CD4-positive, alpha-beta memory T cell (primary cell): Measurements from ENCODE around the gene EPGN. TPM values are rescaled to one million over a fixed set of nuclear protein-coding genes. Genes with fewer than 3 reads are reported as not detected.

Experiments used
- CTCF ChIA-PET: fragments of 350-600 bp; sonication (Branson Sonifier 250); formaldehyde crosslinking; loops from one replicate; lab custom pipeline; 2021; ENCODE audit warnings: inconsistent platforms; ENCODE audit not compliant: partially characterized antibody; lab: Charles Lee
- POLR2A ChIA-PET: fragments of 350-600 bp; sonication (Branson Sonifier 250); formaldehyde crosslinking; loops from one replicate; lab custom pipeline; 2021; ENCODE audit not compliant: partially characterized antibody; lab: Charles Lee
- DNase-seq, 5 donors: peaks; one replicate each; pipeline versions ENCODE4 v3.0.0 to v3.0.0-alpha.2; 2020 to 2022; ENCODE audit warnings: mixed read lengths in 1 of 5
- H3K27ac ChIP-seq: one replicate; pipeline ENCODE4 v1.7.0; 2013; ENCODE audit warnings: low read depth, low read length
- H3K27me3 ChIP-seq: 2 replicates; pipeline ENCODE4 v1.7.0; 2013; ENCODE audit warnings: mild to moderate bottlenecking, low read length, moderate library complexity; ENCODE audit not compliant: insufficient read depth
- H3K36me3 ChIP-seq: 2 replicates; pipeline ENCODE4 v1.7.0; 2013; ENCODE audit warnings: mild to moderate bottlenecking, low read length, moderate library complexity; ENCODE audit not compliant: insufficient read depth
- H3K4me1 ChIP-seq: 2 replicates; pipeline ENCODE4 v1.7.0; 2013; ENCODE audit warnings: mild to moderate bottlenecking, low read length, moderate library complexity; ENCODE audit not compliant: insufficient read depth
- H3K4me3 ChIP-seq, 2 donors: one replicate each; pipeline ENCODE4 v1.7.0; 2013; ENCODE audit warnings: low read length in 2 of 2, mild to moderate bottlenecking in 1 of 2
- H3K9me3 ChIP-seq, 2 donors: one replicate each; pipeline ENCODE4 v1.7.0; 2013; ENCODE audit warnings: low read length in 2 of 2, control low read depth in 1 of 2; ENCODE audit not compliant: control insufficient read depth in 1 of 2
- H3K27ac Mint-ChIP-seq, 7 donors: one replicate each; pipeline ENCODE4 v1.8.0; 2020 to 2021; ENCODE audit warnings: mixed read lengths in 7 of 7, mild to moderate bottlenecking in 6 of 7, inconsistent platforms in 3 of 7, moderate library complexity in 3 of 7
- H3K27me3 Mint-ChIP-seq, 2 donors: one replicate each; pipeline ENCODE4 v1.8.0; 2020 to 2021; ENCODE audit warnings: mixed read lengths in 2 of 2
- H3K36me3 Mint-ChIP-seq, 2 donors: one replicate each; pipeline ENCODE4 v1.8.0; 2020 to 2021; ENCODE audit warnings: mixed read lengths in 2 of 2, inconsistent platforms in 1 of 2, mild to moderate bottlenecking in 1 of 2
- H3K4me1 Mint-ChIP-seq, 4 donors: one replicate each; pipeline ENCODE4 v1.8.0; 2020 to 2021; ENCODE audit warnings: mixed read lengths in 4 of 4, mild to moderate bottlenecking in 1 of 4
- H3K4me3 Mint-ChIP-seq, 8 donors: one replicate each; pipeline ENCODE4 v1.8.0; 2020 to 2021; ENCODE audit warnings: mixed read lengths in 8 of 8, mild to moderate bottlenecking in 7 of 8, moderate library complexity in 6 of 8, inconsistent platforms in 3 of 8
- H3K9me3 Mint-ChIP-seq, 8 donors: one replicate each; pipeline ENCODE4 v1.8.0; 2020 to 2021; ENCODE audit warnings: mixed read lengths in 8 of 8, mild to moderate bottlenecking in 5 of 8, inconsistent platforms in 3 of 8, moderate library complexity in 1 of 8
- intact Hi-C: fragments of 100-400 bp; cut with micrococcal nuclease; formaldehyde crosslinking; loops from one replicate; pipeline ENCODE4 v1.15.1; 2023
- polyA plus RNA-seq, 2 donors: library from polyadenylated mRNA; unstranded; fragments of 300-500 nt; fragmentation: Illumina TruSeq; gene quantifications; one replicate each; pipeline ENCODE4 v1.2.3, GENCODE V29; 2021
- total RNA-seq, 2 experiments: library from RNA; stranded (reverse); gene quantifications; one replicate each; pipeline ENCODE4 v1.2.3, GENCODE V29; 2021

EPGN gene
- total and polyA plus RNA-seq, 4 experiments from 2014 or later: 0.96 TPM; not detected in 3

DNA sequence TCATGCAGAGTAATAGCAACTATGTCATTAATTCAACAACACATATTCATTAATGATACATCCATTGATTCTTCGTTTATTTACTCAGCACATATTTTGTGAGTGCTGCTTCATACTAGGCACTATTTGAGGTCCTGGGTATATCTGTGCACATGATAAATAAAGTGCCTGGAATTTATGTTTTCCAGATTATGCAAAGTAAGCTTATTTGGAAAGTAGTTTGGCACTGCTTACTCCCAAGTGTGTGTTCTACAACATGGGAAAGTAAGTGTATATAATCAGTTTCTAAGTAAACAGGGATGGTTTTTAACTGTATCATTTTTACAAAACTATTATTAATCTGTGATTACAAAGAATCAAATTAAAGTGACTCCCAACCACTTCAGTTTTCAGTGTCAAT lies 16.8 kb upstream of the EPGN start:
- peaks cover 0 to 3% (median under 1%) of the 10 kb centered on the region in 8 donors for H3K9me3 Mint-ChIP-seq
- intact Hi-C loops: no loop called here
- no peak for DNase-seq
- H3K4me1 Mint-ChIP-seq: no peaks in the 10 kb centered on the region
- Histone ChIP-seq H3K36me3 (no peaks in the 10 kb centered on the region), H3K4me3 (no peak overlapping the region), H3K27ac (no peak overlapping the region), H3K9me3 (no peaks in the 10 kb centered on the region), H3K4me1 (no peaks in the 10 kb centered on the region), H3K27me3 (no peaks in the 10 kb centered on the region)
- no peak overlapping the region for H3K4me3 Mint-ChIP-seq
- ChIA-PET CTCF (interaction anchor here (1.6 kb wide), 1 partner anchor 63 kb away, joined by 5 read pairs; no protein-coding TSS in a partner anchor), POLR2A (no interaction called here)
- no peaks in the 10 kb centered on the region for H3K36me3 Mint-ChIP-seq
- no peaks in the 10 kb centered on the region for H3K27me3 Mint-ChIP-seq
- no peak overlapping the region for H3K27ac Mint-ChIP-seq

DNA sequence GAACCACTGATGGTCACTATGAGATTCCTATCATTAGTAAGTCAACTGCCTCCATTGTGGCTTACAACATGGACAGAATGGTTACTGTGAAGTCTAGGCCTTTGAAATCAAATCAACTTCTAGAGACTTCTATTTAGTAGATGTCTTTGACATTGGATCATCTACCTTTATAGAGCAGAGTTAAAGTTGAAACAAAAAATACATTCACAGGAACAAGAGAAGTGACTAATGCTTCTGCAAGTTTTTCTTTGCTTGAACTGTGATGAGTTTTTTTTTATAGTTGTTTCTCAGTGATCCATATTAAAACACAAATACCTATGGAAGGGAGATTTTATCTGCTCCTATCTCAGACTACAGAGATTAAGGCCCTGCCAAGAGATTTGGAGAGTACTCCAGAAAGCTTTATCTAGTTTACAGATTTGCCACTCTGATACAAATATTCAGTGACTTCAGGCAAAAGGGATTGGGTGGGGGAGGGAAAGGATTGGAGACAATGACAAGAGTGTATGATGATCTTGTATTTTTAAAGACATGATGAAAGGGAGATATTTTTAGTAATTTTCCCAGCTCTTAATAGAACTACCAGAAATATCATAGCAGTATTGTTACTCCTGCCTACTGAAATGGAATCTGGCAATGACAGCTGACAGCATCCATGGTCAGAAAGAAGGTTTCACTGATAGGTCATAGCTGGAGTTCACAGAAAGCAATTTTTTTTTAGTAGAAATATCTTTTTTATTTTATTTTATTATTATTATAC lies 16.0 kb upstream of the EPGN start:
- intact Hi-C loops: no loop called here
- Mint-ChIP-seq H3K36me3 (no peaks in the 10 kb centered on the region), H3K27ac (no peak overlapping the region), H3K4me3 (no peak overlapping the region), H3K4me1 (no peaks in the 10 kb centered on the region), H3K9me3 (peaks cover 0 to 3% (median under 1%) of the 10 kb centered on the region in 8 donors), H3K27me3 (no peaks in the 10 kb centered on the region)
- Histone ChIP-seq H3K9me3 (no peaks in the 10 kb centered on the region), H3K36me3 (no peaks in the 10 kb centered on the region), H3K4me3 (no peak overlapping the region), H3K27me3 (no peaks in the 10 kb centered on the region), H3K27ac (no peak overlapping the region), H3K4me1 (no peaks in the 10 kb centered on the region)
- POLR2A ChIA-PET: no interaction called here
- no peak for DNase-seq
- CTCF ChIA-PET: interaction anchor here (1.6 kb wide), 1 partner anchor 64 kb away, joined by 5 read pairs; no protein-coding TSS in a partner anchor

DNA sequence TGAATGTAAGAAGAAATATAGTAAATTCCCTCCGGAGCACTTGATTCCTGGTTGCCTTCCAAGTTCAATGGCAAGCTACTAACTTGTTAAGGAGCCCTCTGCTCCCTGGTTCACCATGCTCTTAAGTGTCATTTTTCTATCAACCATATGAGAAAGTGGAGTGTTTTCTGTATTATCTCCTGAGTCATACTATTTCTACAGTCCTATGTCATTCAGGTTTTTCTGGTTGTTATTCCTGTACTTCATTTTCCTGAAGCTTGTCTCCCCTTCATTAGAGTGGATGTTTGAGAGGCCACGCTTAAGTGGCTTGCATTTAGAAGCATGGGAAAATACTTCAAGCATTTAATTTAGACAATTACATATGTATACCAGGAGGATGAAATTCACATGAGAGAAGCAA lies 14.7 kb upstream of the EPGN start:
- no peaks in the 10 kb centered on the region for H3K4me1 Mint-ChIP-seq
- H3K27me3 Mint-ChIP-seq: no peaks in the 10 kb centered on the region
- no peaks in the 10 kb centered on the region for H3K36me3 ChIP-seq
- no peak for DNase-seq
- intact Hi-C loops: no loop called here
- H3K4me1 ChIP-seq: no peaks in the 10 kb centered on the region
- H3K27me3 ChIP-seq: no peaks in the 10 kb centered on the region
- ChIA-PET POLR2A (no interaction called here), CTCF (no interaction called here)
- H3K36me3 Mint-ChIP-seq: no peaks in the 10 kb centered on the region
- H3K9me3 Mint-ChIP-seq: peaks cover 0 to 3% (median under 1%) of the 10 kb centered on the region in 8 donors
- H3K9me3 ChIP-seq: no peaks in the 10 kb centered on the region
- no peak overlapping the region for H3K27ac Mint-ChIP-seq
- no peak overlapping the region for H3K4me3 Mint-ChIP-seq
- no peak overlapping the region for H3K27ac ChIP-seq
- H3K4me3 ChIP-seq: no peak overlapping the region

DNA sequence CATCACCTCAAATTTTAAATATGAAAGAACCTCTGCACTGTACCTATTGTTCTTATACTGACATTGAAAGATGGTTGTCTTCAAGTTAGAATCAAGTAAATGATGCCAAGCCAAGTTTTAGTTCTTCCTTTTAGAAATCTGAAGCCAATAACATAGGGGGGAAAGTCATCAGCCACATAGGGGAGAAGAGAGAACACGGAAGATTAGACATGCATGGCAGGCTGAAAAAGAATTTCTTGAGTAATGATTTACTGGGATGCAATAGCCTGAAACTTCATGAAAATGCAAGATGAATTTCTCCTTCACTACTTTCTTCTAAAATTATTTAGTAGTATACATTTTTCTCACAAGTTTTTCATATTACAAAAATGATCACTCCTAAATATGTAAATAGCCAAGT lies 13.6 kb upstream of the EPGN start:
- ChIA-PET CTCF (no interaction called here), POLR2A (no interaction called here)
- H3K4me3 ChIP-seq: no peak overlapping the region
- no peak for DNase-seq
- Mint-ChIP-seq H3K36me3 (no peaks in the 10 kb centered on the region), H3K9me3 (peaks cover 0 to 3% (median under 1%) of the 10 kb centered on the region in 8 donors), H3K27me3 (no peaks in the 10 kb centered on the region), H3K27ac (no peak overlapping the region), H3K4me1 (no peaks in the 10 kb centered on the region), H3K4me3 (no peak overlapping the region)
- no peaks in the 10 kb centered on the region for H3K9me3 ChIP-seq
- H3K4me1 ChIP-seq: no peaks in the 10 kb centered on the region
- no peak overlapping the region for H3K27ac ChIP-seq
- intact Hi-C loops: no loop called here
- H3K36me3 ChIP-seq: no peaks in the 10 kb centered on the region
- H3K27me3 ChIP-seq: no peaks in the 10 kb centered on the region

DNA sequence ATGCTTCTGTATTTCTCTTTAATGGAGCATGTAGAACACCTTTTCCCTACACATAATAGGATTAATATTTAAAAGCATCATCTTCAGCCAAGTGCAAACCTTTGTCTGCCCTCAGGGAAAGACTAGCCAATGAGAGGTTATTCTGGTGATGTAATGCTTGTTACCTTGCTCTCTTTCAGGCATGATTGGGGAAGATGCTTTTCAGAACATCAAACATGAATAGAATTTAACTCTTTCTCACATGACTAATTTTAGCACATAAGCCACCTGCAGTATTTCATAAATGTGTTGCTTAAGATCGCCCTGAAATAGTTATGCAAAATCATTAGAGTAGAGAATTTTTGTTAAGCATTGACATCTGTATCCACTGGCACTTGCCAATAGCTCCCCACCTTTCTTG lies 10.7 kb upstream of the EPGN start:
- POLR2A ChIA-PET: no interaction called here
- CTCF ChIA-PET: no interaction called here
- Histone ChIP-seq H3K4me1 (no peaks in the 10 kb centered on the region), H3K27me3 (no peaks in the 10 kb centered on the region), H3K4me3 (no peak overlapping the region), H3K9me3 (no peaks in the 10 kb centered on the region), H3K36me3 (no peaks in the 10 kb centered on the region), H3K27ac (no peak overlapping the region)
- Mint-ChIP-seq H3K4me3 (no peak overlapping the region), H3K27me3 (no peaks in the 10 kb centered on the region), H3K36me3 (no peaks in the 10 kb centered on the region), H3K4me1 (no peaks in the 10 kb centered on the region), H3K27ac (no peak overlapping the region), H3K9me3 (peaks cover 0 to 2% (median 0%) of the 10 kb centered on the region in 8 donors)
- intact Hi-C loops: no loop called here
- DNase-seq: no peak

DNA sequence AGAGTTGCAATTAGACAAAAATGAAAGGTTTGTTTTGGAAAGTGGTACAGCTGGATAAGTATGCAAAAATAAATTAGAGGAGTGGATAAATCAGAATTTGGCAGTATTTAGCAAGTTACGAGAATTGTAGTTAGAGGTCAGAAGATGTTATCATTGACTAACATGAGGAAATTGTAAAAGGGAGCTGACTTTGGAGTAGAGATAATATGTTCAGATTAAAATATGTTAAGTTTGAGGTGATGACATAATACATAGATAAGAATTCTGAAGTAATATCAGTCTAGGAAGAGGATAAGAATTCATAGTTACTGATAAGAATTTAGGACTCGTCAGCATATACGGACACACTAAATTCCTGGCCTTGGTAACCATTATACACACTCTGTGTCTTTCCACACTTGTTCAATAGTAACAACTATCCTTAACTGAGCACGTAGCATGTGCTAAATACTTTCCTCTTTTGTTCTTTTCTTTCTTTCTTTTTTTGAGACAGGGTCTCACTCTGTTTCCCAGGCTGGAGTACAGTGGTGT lies 4.1 kb upstream of the EPGN start:
- H3K36me3 Mint-ChIP-seq: no peaks in the 10 kb centered on the region
- CTCF ChIA-PET: no interaction called here

DNA sequence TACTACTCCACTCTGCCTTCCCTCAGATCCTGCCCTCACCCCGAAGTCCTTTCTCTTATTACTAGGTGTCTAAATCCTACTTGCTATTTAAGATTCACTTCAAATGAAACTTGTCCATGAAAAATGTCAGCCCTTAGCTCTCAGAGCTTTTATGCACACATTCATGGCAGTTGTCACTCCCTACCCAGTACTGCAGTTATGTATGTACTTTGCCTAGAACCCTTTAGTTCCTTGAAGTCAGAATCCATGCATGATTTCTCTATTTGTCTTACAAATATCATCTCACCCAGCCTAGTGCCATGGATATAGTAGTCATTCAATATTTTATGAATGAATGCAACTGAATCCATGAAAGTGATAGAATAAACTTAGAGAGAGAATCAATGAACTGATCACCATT lies 3.3 kb upstream of the EPGN start:
- Histone ChIP-seq H3K9me3 (no peaks in the 10 kb centered on the region), H3K27ac (no peak overlapping the region), H3K4me1 (peaks cover 6% of the 10 kb centered on the region), H3K36me3 (no peaks in the 10 kb centered on the region), H3K4me3 (no peak overlapping the region), H3K27me3 (no peaks in the 10 kb centered on the region)
- ChIA-PET CTCF (no interaction called here), POLR2A (no interaction called here)
- DNase-seq: no peak
- H3K36me3 Mint-ChIP-seq: no peaks in the 10 kb centered on the region
- H3K27me3 Mint-ChIP-seq: no peaks in the 10 kb centered on the region
- intact Hi-C loops: no loop called here
- H3K9me3 Mint-ChIP-seq: no peaks in the 10 kb centered on the region
- H3K4me1 Mint-ChIP-seq: peaks cover 6 to 11% (median 8%) of the 10 kb centered on the region in 4 donors
- H3K27ac Mint-ChIP-seq: no peak overlapping the region
- no peak overlapping the region for H3K4me3 Mint-ChIP-seq

More for the DNA sequence above, 4.1 kb upstream of the EPGN start:
- POLR2A ChIA-PET: no interaction called here
- no peak overlapping the region for H3K4me3 Mint-ChIP-seq
- H3K36me3 ChIP-seq: no peaks in the 10 kb centered on the region
- H3K4me1 Mint-ChIP-seq: peaks cover 6 to 9% (median 7%) of the 10 kb centered on the region in 4 donors
- H3K27me3 ChIP-seq: no peaks in the 10 kb centered on the region
- no peaks in the 10 kb centered on the region for H3K9me3 ChIP-seq
- H3K27ac Mint-ChIP-seq: no peak overlapping the region
- no peak overlapping the region for H3K27ac ChIP-seq
- no peak overlapping the region for H3K4me3 ChIP-seq
- no peaks in the 10 kb centered on the region for H3K9me3 Mint-ChIP-seq
- no peaks in the 10 kb centered on the region for H3K4me1 ChIP-seq
- intact Hi-C loops: no loop called here
- no peak for DNase-seq
- no peaks in the 10 kb centered on the region for H3K27me3 Mint-ChIP-seq
